ENCODE data around the gene SMARCD2. TPM values are rescaled to one million over a fixed set of nuclear protein-coding genes. Genes with fewer than 3 reads are reported as not detected.
A peak's percentile ranks its signal among the peaks of the same experiment; 100 is the strongest.

Gene SMARCD2
- total RNA-seq, 1 donor from 2014 or later = 21.0 TPM

DNA sequence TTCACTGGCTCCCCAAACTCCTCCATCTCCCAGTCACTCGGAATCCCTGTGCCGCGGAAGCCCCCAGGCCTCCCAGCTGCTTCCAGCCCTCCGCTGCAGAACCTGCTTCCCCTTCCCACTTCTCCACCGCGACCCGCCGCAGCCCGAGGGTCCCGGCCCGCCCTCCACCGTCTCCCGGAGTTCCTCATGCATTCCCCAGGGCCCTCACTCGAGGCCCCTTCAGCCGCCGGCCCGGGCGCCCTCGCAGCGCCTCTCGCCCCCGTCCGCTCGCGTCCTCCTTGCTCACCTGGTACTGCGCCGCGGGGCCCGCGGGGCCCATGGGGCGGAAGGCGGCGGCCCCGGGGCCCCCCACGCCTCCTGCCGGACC lies 329 bp downstream of the SMARCD2 start:
- peaks cover 2% of the 10 kb centered on the region for H3K36me3 ChIP-seq
- no peak for TF ChIP-seq CTCF (IDR thresholded peaks at IDR 0.05; ENCODE audit: borderline replicate concordance)
- peaks cover 64% of the 10 kb centered on the region for H3K4me1 ChIP-seq
- peak overlapping the region; percentile 97 for H3K4me3 ChIP-seq
- no peaks in the 10 kb centered on the region for H3K27me3 ChIP-seq (ENCODE audit: low read depth)
- intact Hi-C loops (cut with micrococcal nuclease) = no loop called here
- peak overlapping the region; percentile 98 for H3K27ac ChIP-seq (replicated peaks)
- no peaks in the 10 kb centered on the region for H3K9me3 ChIP-seq (replicated peaks)
- peak; percentile 42 for DNase-seq

DNA sequence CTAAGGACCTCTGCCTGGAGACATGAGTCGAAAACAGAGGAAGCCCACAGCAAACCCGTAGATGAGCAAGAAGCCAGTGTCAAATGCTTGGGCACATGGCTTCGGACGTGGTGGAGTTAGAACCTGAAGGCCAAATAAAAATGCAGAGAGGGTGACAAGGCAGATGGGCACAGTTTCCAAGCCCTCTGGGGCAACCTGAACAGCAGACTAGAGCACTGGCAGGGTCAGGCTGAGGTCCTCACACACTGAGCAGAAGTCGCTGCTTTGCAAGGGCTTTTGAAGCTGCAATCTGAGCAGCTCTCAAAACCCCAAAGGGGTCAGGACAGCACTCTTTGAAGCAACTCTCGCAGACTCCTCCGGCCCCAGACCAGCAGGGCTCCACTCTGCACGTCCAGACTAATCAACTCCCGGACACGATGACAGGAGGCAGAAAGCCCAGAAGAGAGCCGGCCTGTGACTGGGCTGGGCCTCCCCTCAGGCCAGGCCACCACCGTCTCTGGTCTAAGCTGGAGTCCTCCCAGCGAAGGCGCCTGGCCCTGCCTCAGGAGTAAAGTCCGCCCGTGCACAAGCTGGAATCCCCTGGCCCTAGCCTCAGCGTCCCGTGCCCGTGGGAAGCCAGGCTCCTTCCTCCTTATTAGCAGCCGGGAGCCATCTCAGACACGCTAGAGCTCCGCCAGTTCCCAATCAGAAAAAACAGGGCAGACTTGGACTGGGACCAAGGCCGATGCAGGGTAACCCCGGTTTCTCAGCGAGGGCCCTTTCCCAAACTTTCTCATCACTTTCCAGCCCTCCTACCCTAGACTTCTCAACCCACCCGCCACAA lies 924 bp downstream of the SMARCD2 start:
- no peak for TF ChIP-seq CTCF (IDR thresholded peaks at IDR 0.05; ENCODE audit: borderline replicate concordance)
- intact Hi-C loops (cut with micrococcal nuclease) = no loop called here
- H3K4me3 ChIP-seq = peak overlapping the region; percentile 97
- H3K36me3 ChIP-seq = peaks cover 8% of the 10 kb centered on the region
- H3K27me3 ChIP-seq (ENCODE audit: low read depth) = no peaks in the 10 kb centered on the region
- peak; percentile 79 for DNase-seq
- no peaks in the 10 kb centered on the region for H3K9me3 ChIP-seq (replicated peaks)
- H3K4me1 ChIP-seq = peaks cover 70% of the 10 kb centered on the region
- H3K27ac ChIP-seq (replicated peaks) = peak overlapping the region; percentile 98

GRCh38 chr17:63840591-63841349 lies 1.7 kb downstream of the SMARCD2 start:
- Histone ChIP-seq H3K27ac (replicated peaks) (peak overlapping the region; percentile 98), H3K27me3 (ENCODE audit: low read depth) (no peaks in the 10 kb centered on the region), H3K36me3 (peaks cover 16% of the 10 kb centered on the region), H3K4me3 (peak overlapping the region; percentile 97), H3K9me3 (replicated peaks) (no peaks in the 10 kb centered on the region), H3K4me1 (peaks cover 71% of the 10 kb centered on the region)
- no peak for TF ChIP-seq CTCF (IDR thresholded peaks at IDR 0.05; ENCODE audit: borderline replicate concordance)
- intact Hi-C loops (cut with micrococcal nuclease) = no loop called here
- peak; percentile 57 for DNase-seq

DNA sequence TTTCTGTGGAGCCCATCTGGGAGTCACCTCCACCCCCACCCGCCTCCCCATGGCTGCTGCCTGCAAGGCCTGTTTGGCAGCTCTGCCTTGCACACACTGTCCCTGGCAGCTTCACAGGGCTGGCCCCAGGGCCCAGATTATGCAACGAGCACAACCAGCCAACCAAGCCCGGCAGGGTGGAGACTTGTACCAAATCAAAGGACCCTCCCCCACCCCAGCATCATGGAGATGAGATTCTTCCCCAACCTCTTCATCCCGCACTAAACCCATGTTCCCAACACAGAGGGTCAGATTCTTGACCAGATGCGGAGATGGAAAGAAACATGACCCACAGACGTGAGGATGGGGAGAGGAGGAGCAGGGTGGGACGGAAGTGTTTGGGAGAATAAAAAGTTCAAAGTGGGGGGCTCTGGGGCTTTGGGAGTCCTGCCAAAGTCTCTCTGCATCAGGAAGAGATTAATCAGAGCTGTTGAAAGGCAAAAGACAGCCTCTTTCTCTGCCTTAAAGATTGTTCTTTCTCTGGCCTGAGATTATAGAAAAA lies 3.8 kb downstream of the SMARCD2 start:
- peaks cover 77% of the 10 kb centered on the region for H3K4me1 ChIP-seq
- DNase-seq = peak; percentile 93
- no peaks in the 10 kb centered on the region for H3K27me3 ChIP-seq (ENCODE audit: low read depth)
- H3K9me3 ChIP-seq (replicated peaks) = no peaks in the 10 kb centered on the region
- H3K36me3 ChIP-seq = peaks cover 37% of the 10 kb centered on the region
- intact Hi-C loops (cut with micrococcal nuclease) = no loop called here
- no peak for TF ChIP-seq CTCF (IDR thresholded peaks at IDR 0.05; ENCODE audit: borderline replicate concordance)
- H3K27ac ChIP-seq (replicated peaks) = peak overlapping the region; percentile 98
- H3K4me3 ChIP-seq = peak overlapping the region; percentile 97

DNA sequence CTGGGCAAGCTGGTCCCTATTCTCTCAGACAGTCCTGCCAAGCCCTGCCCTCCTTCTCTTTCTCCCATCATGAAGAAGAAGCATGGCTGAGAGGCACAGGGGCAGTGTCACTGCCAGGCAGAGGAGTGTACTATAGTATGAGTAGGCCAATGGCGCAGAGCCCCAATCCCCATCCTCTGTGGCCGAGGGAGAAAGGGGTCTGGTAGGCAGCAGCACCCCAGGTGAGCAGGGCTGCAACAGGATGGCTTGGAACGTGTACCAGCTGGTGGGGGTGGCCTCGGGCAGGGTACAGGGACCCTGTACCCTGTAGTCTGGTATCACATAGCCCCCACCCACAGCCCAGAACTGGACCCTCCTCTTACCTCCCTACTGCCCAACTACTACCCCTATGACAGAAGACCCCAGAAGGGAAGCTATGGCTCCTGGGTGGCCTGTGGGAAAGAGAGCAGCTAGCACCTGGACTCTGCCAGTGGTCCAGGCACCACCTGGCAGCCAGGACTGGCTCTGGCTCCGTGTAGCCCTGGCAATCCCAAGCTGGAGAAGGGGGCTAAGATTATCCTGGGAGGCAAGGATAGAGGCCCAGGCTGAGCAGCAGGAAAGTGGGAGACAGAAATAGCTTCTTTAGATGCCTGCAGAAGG lies 4.4 kb downstream of the SMARCD2 start:
- H3K4me1 ChIP-seq = peaks cover 70% of the 10 kb centered on the region
- peaks cover 43% of the 10 kb centered on the region for H3K36me3 ChIP-seq
- DNase-seq = no peak
- no peaks in the 10 kb centered on the region for H3K27me3 ChIP-seq (ENCODE audit: low read depth)
- peak overlapping the region; percentile 40 for H3K4me3 ChIP-seq
- intact Hi-C loops (cut with micrococcal nuclease) = no loop called here
- no peak for TF ChIP-seq CTCF (IDR thresholded peaks at IDR 0.05; ENCODE audit: borderline replicate concordance)
- peak overlapping the region; percentile 98 for H3K27ac ChIP-seq (replicated peaks)
- H3K9me3 ChIP-seq (replicated peaks) = no peaks in the 10 kb centered on the region
